OCI-LY7 (cell line): ENCODE measurements around the gene DPYSL4. TPM values are rescaled to one million over a fixed set of nuclear protein-coding genes. Genes with fewer than 3 reads are reported as not detected.

Experiments used
- BruUV-seq: library from RNA; stranded (reverse); fragments of 400-500 nt; replicated peaks from 2 replicates; lab custom pipeline; 2021; lab: Mats Ljungman, UMichigan
- CTCF ChIA-PET: fragments of 300-600 bp; sonication (Branson Sonifier 250); formaldehyde crosslinking; loops from one replicate; lab custom pipeline; 2022; ENCODE audit warnings: antibody characterized with exemption; ENCODE audit not compliant: unreplicated experiment; lab: Charles Lee
- POLR2A ChIA-PET: fragments of 300-600 bp; sonication (Branson Sonifier 250); formaldehyde crosslinking; loops from one replicate; lab custom pipeline; 2022; ENCODE audit warnings: antibody characterized with exemption; lab: Charles Lee
- DNase-seq: peaks from one replicate; pipeline ENCODE4 v3.0.0-alpha.2; 2015; ENCODE audit warnings: low spot score
- H2AFZ ChIP-seq: fragments of 200-600 bp; sonication (generic), shearing (Covaris generic); 2 replicates; pipeline ENCODE4 v1.6.1; 2014; ENCODE audit warnings: mild to moderate bottlenecking, antibody characterized with exemption, low read length, moderate library complexity
- H3K27ac ChIP-seq: fragments of 200-600 bp; sonication (generic); 2 replicates; pipeline ENCODE4 v1.5.1; 2014; ENCODE audit warnings: mixed run types, low read depth, mild to moderate bottlenecking, moderate library complexity, low read length, inconsistent platforms; ENCODE audit not compliant: poor library complexity, severe bottlenecking
- H3K36me3 ChIP-seq: fragments of 200-600 bp; sonication (generic); 2 replicates; pipeline ENCODE4 v1.6.1; 2014; ENCODE audit warnings: mild to moderate bottlenecking, antibody characterized with exemption, low read length, moderate library complexity, mixed read lengths; ENCODE audit not compliant: insufficient read depth
- H3K4me1 ChIP-seq: fragments of 200-600 bp; sonication (generic); 2 replicates; pipeline ENCODE4 v1.5.1; 2014; ENCODE audit warnings: mild to moderate bottlenecking, low read length; ENCODE audit not compliant: insufficient read depth, poor library complexity, severe bottlenecking
- H3K4me2 ChIP-seq: fragments of 200-600 bp; sonication (generic); 2 replicates; pipeline ENCODE4 v1.6.1; 2014; ENCODE audit warnings: mild to moderate bottlenecking, low read length
- H3K4me3 ChIP-seq: fragments of 200-600 bp; sonication (generic); 2 replicates; pipeline ENCODE4 v1.5.1; 2014; ENCODE audit warnings: mild to moderate bottlenecking, low read depth, low read length; ENCODE audit not compliant: poor library complexity, severe bottlenecking
- H3K79me2 ChIP-seq: fragments of 200-600 bp; sonication (generic); 2 replicates; pipeline ENCODE4 v1.6.1; 2016; ENCODE audit warnings: low read depth, mild to moderate bottlenecking, low read length, moderate library complexity, mixed read lengths; ENCODE audit not compliant: insufficient read depth
- H3K9me2 ChIP-seq: fragments of 200-600 bp; sonication (generic); 2 replicates; pipeline ENCODE4 v1.6.1; 2016; ENCODE audit warnings: mild to moderate bottlenecking, low read length, mixed read lengths; ENCODE audit not compliant: insufficient read depth
- H3K9me3 ChIP-seq: fragments of 200-600 bp; sonication (generic); 2 replicates; pipeline ENCODE4 v1.6.1; 2014; ENCODE audit warnings: mild to moderate bottlenecking, mixed run types, low read length, mixed read lengths
- H4K20me1 ChIP-seq: fragments of 200-600 bp; sonication (generic); 2 replicates; pipeline ENCODE4 v1.6.1; 2014; ENCODE audit warnings: mild to moderate bottlenecking, antibody characterized with exemption, low read length, moderate library complexity, mixed read lengths; ENCODE audit not compliant: insufficient read depth
- CTCF ChIP-seq: fragments of 200-600 bp; sonication (generic); conservative IDR thresholded peaks from 2 replicates; pipeline ENCODE4 v1.5.1; 2014; ENCODE audit warnings: mild to moderate bottlenecking, antibody characterized with exemption, low read length, moderate library complexity, mixed read lengths
- EZH2phosphoT487 ChIP-seq: fragments of 200-600 bp; sonication (generic); IDR thresholded peaks from 2 replicates; pipeline ENCODE4 v1.6.1; 2018; ENCODE audit warnings: low read depth, borderline replicate concordance, mild to moderate bottlenecking, mixed run types, antibody characterized with exemption, low read length, moderate library complexity, mixed read lengths
- intact Hi-C: fragments of 100-400 bp; cut with micrococcal nuclease; formaldehyde crosslinking; loops from one replicate; pipeline ENCODE4 v1.10.0; 2022; ENCODE audit not compliant: unreplicated experiment
- total RNA-seq, 2 experiments: library from RNA; depleted of rRNA in 1 of 2; stranded (reverse); fragments of >200 nt in 1 of 2; shearing (Covaris generic) in 1 of 2; gene quantifications; 2 replicates each; pipeline ENCODE4 v1.2.3, GENCODE V29; 2014 to 2022

Gene DPYSL4
- total RNA-seq, 2 experiments from 2014 or later, result not detected

- TF ChIP-seq EZH2phosphoT487, result no peak
- TF ChIP-seq CTCF, result no peak
- Histone ChIP-seq H3K9me3 (no peaks in the 10 kb centered on the region), H4K20me1 (no peaks in the 10 kb centered on the region), H3K36me3 (no peaks in the 10 kb centered on the region), H2AFZ (no peak overlapping the region), H3K4me2 (no peak overlapping the region), H3K9me2 (no peaks in the 10 kb centered on the region), H3K4me1 (no peaks in the 10 kb centered on the region), H3K4me3 (no peak overlapping the region), H3K27ac (no peak overlapping the region), H3K79me2 (no peaks in the 10 kb centered on the region)
- intact Hi-C loops, result no loop called here
- DNase-seq, result no peak
- BruUV-seq, result no TSS peak
- CTCF ChIA-PET, result no interaction called here
- POLR2A ChIA-PET, result no interaction called here
These were observed 18.2 kb downstream of the DPYSL4 start for GRCh38 chr10:132204781-132205473.

GRCh38 chr10:132205650-132206376, 19.1 kb downstream of the DPYSL4 start:
- Histone ChIP-seq H4K20me1 (no peaks in the 10 kb centered on the region), H3K4me2 (no peak overlapping the region), H3K36me3 (no peaks in the 10 kb centered on the region), H2AFZ (no peak overlapping the region), H3K4me3 (no peak overlapping the region), H3K9me3 (no peaks in the 10 kb centered on the region), H3K9me2 (no peaks in the 10 kb centered on the region), H3K4me1 (no peaks in the 10 kb centered on the region), H3K79me2 (no peaks in the 10 kb centered on the region), H3K27ac (no peak overlapping the region)
- no TSS peak for BruUV-seq
- TF ChIP-seq EZH2phosphoT487 (no peak), CTCF (no peak)
- intact Hi-C loops, result no loop called here
- no peak for DNase-seq
- ChIA-PET CTCF (no interaction called here), POLR2A (no interaction called here)

GRCh38 chr10:132206377-132206745, 19.6 kb downstream of the DPYSL4 start:
- no TSS peak for BruUV-seq
- ChIA-PET POLR2A (no interaction called here), CTCF (no interaction called here)
- Histone ChIP-seq H4K20me1 (no peaks in the 10 kb centered on the region), H3K36me3 (no peaks in the 10 kb centered on the region), H3K4me3 (no peak overlapping the region), H2AFZ (no peak overlapping the region), H3K9me2 (no peaks in the 10 kb centered on the region), H3K9me3 (no peaks in the 10 kb centered on the region), H3K79me2 (no peaks in the 10 kb centered on the region), H3K27ac (no peak overlapping the region), H3K4me2 (no peak overlapping the region), H3K4me1 (no peaks in the 10 kb centered on the region)
- no peak for DNase-seq
- TF ChIP-seq EZH2phosphoT487 (no peak), CTCF (no peak)
- intact Hi-C loops, result no loop called here
